Neuron (in vitro differentiated cells): ENCODE measurements around the gene DENND6A.

Experiments used
- H2AFZ ChIP-seq: one replicate; pipeline ENCODE4 v1.6.1; 2013; ENCODE audit warnings: low read depth, mild to moderate bottlenecking, inconsistent platforms, low read length, moderate library complexity
- H3K27me3 ChIP-seq: one replicate; pipeline ENCODE4 v1.6.1; 2013; ENCODE audit warnings: low read length; ENCODE audit not compliant: insufficient read depth
- H3K36me3 ChIP-seq: one replicate; pipeline ENCODE4 v1.6.1; 2013; ENCODE audit warnings: low read length; ENCODE audit not compliant: insufficient read depth
- H3K4me1 ChIP-seq: one replicate; pipeline ENCODE4 v1.6.1; 2013; ENCODE audit warnings: low read length; ENCODE audit not compliant: insufficient read depth
- H3K4me3 ChIP-seq: 2 replicates; pipeline ENCODE4 v1.5.1; 2013; ENCODE audit warnings: mild to moderate bottlenecking, low read length, moderate library complexity
- H3K9me3 ChIP-seq: one replicate; pipeline ENCODE4 v1.6.1; 2013; ENCODE audit warnings: low read length

The DENND6A gene

GRCh38 chr3:57575966-57576626, 116.8 kb downstream of the DENND6A start:
- Histone ChIP-seq H3K36me3 (peaks cover 75% of the 10 kb centered on the region), H3K9me3 (no peaks in the 10 kb centered on the region), H3K4me3 (no peak overlapping the region), H2AFZ (no peak overlapping the region), H3K27me3 (no peaks in the 10 kb centered on the region), H3K4me1 (no peaks in the 10 kb centered on the region)
